Uterus (tissue), 2 donors: ENCODE data around the gene COL25A1.

ENCODE experiments used
- POLR2A ChIP-seq, 2 donors: fragments of 450-650 bp; IDR thresholded peaks; one replicate each; pipeline ENCODE4 v1.6.1; 2016; ENCODE audit warnings: antibody characterized with exemption in 2 of 2, mild to moderate bottlenecking in 1 of 2, moderate library complexity in 1 of 2
- TF ChIP-seq, protein P1 (sequence below), 4 experiments: fragments of 200-600 bp in 2 of 4; fragments of 450-650 bp in 2 of 4; sonication (generic) in 2 of 4; IDR thresholded peaks; one replicate each; pipeline ENCODE4 v1.5.1; 2016 to 2019; ENCODE audit warnings: antibody characterized with exemption in 4 of 4, mild to moderate bottlenecking in 2 of 4, moderate library complexity in 1 of 4

DNA sequence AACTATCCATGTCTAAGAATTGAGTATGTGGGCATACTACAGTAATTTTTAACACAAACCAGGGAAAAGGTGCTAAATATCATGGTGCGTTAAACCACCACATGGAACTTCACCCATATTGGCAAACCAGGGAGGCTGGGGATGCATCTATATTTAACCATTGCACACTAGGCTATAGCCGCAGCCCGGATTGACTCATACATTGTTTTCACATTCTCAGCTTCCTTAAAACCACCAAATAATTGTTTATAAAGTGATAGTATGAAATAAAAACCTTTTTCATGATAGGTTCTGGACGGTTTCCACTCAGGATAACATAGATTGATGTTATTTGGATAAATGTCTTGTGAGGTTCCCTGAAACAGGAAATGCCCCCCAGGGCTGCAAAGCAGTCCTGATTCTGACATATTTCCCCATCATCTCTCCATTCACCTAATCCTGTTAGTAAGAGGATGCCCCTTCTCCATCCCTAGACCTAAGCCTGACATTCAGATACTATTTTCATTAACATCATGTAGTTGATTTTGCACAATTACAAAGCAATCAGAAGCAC is 7.9 kb downstream of the COL25A1 start:
- TF ChIP-seq, protein P1, sequence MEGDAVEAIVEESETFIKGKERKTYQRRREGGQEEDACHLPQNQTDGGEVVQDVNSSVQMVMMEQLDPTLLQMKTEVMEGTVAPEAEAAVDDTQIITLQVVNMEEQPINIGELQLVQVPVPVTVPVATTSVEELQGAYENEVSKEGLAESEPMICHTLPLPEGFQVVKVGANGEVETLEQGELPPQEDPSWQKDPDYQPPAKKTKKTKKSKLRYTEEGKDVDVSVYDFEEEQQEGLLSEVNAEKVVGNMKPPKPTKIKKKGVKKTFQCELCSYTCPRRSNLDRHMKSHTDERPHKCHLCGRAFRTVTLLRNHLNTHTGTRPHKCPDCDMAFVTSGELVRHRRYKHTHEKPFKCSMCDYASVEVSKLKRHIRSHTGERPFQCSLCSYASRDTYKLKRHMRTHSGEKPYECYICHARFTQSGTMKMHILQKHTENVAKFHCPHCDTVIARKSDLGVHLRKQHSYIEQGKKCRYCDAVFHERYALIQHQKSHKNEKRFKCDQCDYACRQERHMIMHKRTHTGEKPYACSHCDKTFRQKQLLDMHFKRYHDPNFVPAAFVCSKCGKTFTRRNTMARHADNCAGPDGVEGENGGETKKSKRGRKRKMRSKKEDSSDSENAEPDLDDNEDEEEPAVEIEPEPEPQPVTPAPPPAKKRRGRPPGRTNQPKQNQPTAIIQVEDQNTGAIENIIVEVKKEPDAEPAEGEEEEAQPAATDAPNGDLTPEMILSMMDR (IDR thresholded peaks at IDR 0.05) = no peak
- TF ChIP-seq POLR2A (IDR thresholded peaks at IDR 0.05) = no peak
